GM19395 (cell line): ENCODE measurements around the gene HMBS.
A peak's percentile ranks its signal among the peaks of the same experiment; 100 is the strongest.
"Not testable (repeated sequence)": the region's sequence is repeated elsewhere in the genome, so short reads cannot be mapped to it uniquely, and the experiment has no call there.

Experiments
- ATAC-seq: cut with Tn5 transposase; IDR thresholded peaks from one replicate; pipeline ENCODE4 v1.9.1; 2021; ENCODE audit warnings: mild to moderate bottlenecking, moderate library complexity; ENCODE audit not compliant: unreplicated experiment

HMBS gene

DNA sequence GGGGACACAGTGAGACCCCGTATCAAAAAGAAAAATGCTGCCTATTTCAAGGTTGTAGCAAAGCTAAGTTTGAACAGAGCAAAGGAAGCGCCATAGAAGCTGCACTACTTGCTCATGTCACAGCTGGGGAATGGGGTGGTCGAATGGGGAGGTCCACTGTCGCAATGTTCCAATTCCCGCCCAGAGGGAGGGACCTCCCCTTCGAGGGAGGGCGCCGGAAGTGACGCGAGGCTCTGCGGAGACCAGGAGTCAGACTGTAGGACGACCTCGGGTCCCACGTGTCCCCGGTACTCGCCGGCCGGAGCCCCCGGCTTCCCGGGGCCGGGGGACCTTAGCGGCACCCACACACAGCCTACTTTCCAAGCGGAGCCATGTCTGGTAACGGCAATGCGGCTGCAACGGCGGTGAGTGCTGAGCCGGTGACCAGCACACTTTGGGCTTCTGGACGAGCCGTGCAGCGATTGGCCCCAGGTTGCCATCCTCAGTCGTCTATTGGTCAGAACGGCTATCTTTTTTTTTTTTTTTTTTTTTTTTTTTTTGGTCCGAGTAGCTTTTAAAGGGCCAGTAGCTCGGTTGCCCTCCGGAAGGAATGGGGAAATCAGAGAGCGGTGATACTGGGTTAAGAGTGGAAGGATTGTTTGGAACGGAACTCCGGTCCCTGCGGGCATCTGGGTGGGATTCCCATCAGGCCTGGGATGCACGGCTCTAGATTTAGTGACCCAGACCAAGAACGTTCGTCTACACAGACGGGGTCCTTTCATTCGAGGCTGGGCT, at the start of gene HMBS:
Gene HMBS, plus strand, starts transcription at position 219 of the 774 bp plus-strand sequence. Its CDS starts 153 bp downstream, at position 372.
- ATAC-seq = peak; percentile 88

DNA sequence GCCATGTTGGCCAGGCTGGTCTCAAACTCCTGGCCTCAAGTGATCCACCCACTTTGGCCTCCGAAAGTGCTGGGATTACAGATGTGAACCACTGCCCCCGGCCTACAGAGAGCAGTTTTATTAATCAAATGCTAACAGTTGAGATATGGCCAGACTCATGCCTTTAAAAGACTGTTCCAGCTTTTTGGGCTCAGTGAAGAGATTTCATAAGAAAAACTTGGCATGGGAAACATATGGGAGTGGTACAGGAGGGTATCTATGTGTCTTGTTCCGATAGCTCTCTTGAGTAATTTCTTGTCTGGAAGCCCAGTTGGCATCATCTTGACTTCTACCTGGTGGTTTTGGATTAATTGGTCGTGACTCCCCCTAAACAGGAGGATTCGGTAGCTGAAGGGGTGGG, 45.8 kb upstream of the HMBS start:
- ATAC-seq = no peak

- not testable (repeated sequence) for ATAC-seq
These were observed 45.2 kb upstream of the HMBS start for GRCh38 chr11:119039471-119039870.

GRCh38 chr11:119041821-119042514, 42.7 kb upstream of the HMBS start:
- no peak for ATAC-seq

- ATAC-seq = no peak
These were observed 41.8 kb upstream of the HMBS start for GRCh38 chr11:119042927-119043326.

GRCh38 chr11:119044708-119045107, 40.0 kb upstream of the HMBS start:
- ATAC-seq = no peak

DNA sequence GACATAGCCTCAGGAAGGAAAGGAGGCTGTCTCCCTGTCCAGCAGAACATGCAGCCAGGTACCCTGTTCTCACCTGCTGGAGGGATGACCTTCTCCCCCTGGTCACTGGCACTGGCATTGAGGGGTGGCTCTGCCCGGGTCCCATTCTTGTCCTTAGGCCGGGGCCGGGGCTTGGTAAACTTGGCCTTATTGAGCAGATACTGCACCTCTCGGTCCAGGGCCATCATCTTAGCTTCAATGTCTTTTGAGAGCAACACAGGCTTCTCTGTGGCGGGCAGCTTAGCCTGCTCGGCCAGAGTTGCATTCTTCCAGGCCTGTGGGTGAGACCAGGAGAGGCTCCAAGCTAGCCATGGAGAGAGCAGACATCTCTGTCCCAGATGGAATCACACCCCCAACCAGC, 38.2 kb upstream of the HMBS start:
- ATAC-seq = no peak

- ATAC-seq = no peak
These were observed 37.5 kb upstream of the HMBS start for GRCh38 chr11:119047205-119047604.

- no peak for ATAC-seq
These were observed 36.0 kb upstream of the HMBS start for GRCh38 chr11:119048644-119049043.

DNA sequence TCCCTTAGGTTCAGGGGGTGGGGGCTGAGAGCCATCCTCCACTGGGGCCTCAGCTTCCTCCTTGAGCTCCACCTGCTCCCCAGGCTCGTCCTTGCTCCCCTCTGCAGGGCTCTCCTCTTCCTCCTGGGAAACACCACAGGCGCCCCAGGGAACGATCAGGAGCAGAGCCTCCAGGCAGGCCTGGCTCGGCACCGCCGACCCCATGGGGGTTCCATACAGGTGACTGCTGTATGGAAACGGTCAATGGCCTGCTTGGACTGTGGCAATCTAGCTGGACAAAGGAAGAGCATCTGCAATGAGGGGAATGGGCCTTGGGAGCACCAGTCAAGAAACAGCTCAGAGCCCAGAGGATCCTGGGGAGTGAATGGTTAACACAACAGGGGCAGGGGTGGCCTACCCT, 35.6 kb upstream of the HMBS start:
- no peak for ATAC-seq

- ATAC-seq = no peak
These were observed 33.1 kb upstream of the HMBS start for GRCh38 chr11:119051440-119052162.

DNA sequence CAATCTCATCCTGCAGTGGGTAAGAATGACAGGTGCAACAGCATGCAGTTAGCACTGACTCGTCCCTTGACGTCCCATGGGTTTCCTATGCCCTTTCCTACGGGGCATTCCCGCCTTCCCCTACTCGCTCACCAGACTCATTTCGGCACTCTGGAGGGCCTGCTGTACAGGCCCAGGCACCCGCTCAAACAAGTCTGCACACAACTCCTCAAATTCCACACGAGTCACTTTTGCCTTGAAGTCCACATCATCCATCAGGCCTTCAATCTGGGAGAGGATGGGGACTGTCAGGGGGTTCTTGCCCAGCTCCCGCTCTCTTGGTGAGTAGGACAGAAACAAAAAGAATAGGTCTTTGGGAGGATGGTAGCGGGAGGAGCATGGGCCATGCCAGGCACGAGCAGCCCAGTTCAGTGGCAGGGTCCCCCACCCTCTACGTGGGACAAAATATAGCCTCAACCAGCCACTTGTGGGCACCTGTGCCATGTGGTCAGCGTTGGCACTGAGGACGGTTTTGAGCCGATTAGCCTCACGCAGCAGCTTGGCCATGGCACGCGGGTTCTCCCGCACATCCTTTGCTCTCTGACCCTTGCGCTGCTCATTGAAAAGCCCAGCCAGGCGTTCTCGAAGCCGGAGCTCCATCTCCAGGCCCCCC, 32.4 kb upstream of the HMBS start:
- no peak for ATAC-seq

- ATAC-seq = no peak
These were observed 30.3 kb upstream of the HMBS start for GRCh38 chr11:119054418-119054817.

GRCh38 chr11:119055901-119056300, 28.8 kb upstream of the HMBS start:
- ATAC-seq = no peak

- peak; percentile 20 for ATAC-seq
These were observed 28.2 kb upstream of the HMBS start for GRCh38 chr11:119056421-119056999.

DNA sequence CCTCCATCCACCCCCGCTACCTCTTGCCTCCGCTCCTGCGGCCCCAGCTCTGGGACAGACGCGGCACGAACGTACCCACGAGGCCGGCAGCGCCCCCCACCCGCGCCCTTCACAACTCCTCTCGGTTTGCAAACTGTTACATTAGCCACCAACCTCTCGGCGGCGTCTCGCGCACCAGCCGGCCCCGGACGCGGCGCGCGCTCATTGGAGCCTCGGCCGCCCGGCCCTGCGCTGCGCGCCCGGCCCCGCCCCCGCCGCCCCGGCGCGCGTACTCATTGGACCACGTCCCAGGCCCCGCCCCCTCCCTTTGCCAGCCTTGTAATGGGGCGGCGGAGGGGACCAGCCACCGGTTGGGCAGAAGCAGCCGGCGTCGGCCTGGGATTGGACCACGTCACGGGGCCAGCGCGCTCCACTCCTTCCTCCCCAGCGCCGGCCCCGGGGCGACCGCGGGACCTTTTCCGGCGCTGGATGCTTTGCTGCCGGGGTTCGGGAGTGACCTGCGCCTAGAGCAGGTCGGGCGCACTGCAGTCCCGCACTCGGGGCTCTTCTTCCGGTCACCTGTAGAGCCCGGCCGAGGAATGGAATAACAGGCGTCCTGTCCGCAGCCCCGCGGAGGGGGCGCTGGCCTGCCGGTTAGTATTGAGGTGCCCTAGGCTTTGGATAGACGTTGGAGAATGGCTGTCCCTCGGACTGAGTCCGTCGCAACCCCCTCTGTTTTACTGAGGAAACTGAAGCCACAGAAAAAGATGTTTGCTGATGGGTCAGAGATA, 27.5 kb upstream of the HMBS start, which contains the start of gene HYOU1:
Gene HYOU1, minus strand, starts transcription at position 206 of the 770 bp plus-strand sequence. CDS start 1,045 bp downstream, outside the sequence.
- ATAC-seq = peak; percentile 90

GRCh38 chr11:119059128-119059527, 25.6 kb upstream of the HMBS start:
- ATAC-seq = not testable (repeated sequence)

GRCh38 chr11:119061256-119061655, 23.4 kb upstream of the HMBS start:
- ATAC-seq = no peak

DNA sequence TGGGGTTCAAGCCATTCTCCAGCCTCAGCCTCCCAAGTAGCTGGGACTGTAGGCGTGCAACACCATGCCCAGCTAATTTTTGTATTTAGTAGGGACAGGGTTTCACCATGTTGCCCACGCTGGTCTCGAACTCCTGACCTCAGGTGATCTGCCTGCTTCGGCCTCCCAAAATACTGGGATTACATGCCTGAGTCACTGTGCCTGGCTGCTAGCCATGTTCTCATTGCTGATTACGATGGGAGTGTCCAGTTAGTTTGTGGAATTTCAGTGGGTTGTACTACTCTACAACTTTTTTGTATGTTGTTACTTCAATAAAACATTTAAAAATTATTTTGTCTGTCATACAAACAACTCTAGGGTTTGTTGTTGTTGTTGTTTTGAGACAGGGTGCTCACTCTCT, 21.9 kb upstream of the HMBS start:
- no peak for ATAC-seq

GRCh38 chr11:119065369-119065768, 19.3 kb upstream of the HMBS start:
- ATAC-seq = no peak
